SK-N-SH treated with all-trans-retinoic acid at 6 μM for 48 hours (cell line): ENCODE data around the gene DNAJC6.

ENCODE experiments used
- ARNTL ChIP-seq: fragments of 450-650 bp; formaldehyde crosslinking; IDR thresholded peaks from 2 replicates; pipeline ENCODE4 v1.5.0; 2020; ENCODE audit warnings: low read depth, mild to moderate bottlenecking, moderate library complexity, borderline replicate concordance
- CREB5 ChIP-seq: fragments of 250-450 bp; sonication (Bioruptor Pico); IDR thresholded peaks from 2 replicates; pipeline ENCODE4 v1.5.1; 2020; ENCODE audit warnings: low read depth, mild to moderate bottlenecking, moderate library complexity
- ESRRG ChIP-seq: fragments of 250-450 bp; sonication (Bioruptor Pico); IDR thresholded peaks from 2 replicates; pipeline ENCODE4 v1.6.1; 2021; ENCODE audit warnings: mild to moderate bottlenecking
- GLIS3 ChIP-seq: fragments of 250-450 bp; sonication (Bioruptor Pico); IDR thresholded peaks from 2 replicates; pipeline ENCODE4 v1.5.0; 2020; ENCODE audit warnings: mild to moderate bottlenecking, moderate library complexity
- ISL1 ChIP-seq: fragments of 250-450 bp; sonication (Bioruptor Pico); IDR thresholded peaks from 2 replicates; pipeline ENCODE4 v2.1.2; 2022; ENCODE audit warnings: mild to moderate bottlenecking, moderate library complexity
- PPARA ChIP-seq: fragments of 250-450 bp; sonication (Bioruptor Pico); IDR thresholded peaks from 2 replicates; pipeline ENCODE4 v1.5.0; 2020; ENCODE audit warnings: mild to moderate bottlenecking, borderline replicate concordance
- RARB ChIP-seq: fragments of 250-450 bp; sonication (Bioruptor Pico); IDR thresholded peaks from 2 replicates; pipeline ENCODE4 v1.8.0; 2021; ENCODE audit warnings: mild to moderate bottlenecking, moderate library complexity
- SNAI2 ChIP-seq: fragments of 250-450 bp; sonication (Bioruptor Pico); IDR thresholded peaks from 2 replicates; pipeline ENCODE4 v1.5.0; 2020; ENCODE audit warnings: mild to moderate bottlenecking, moderate library complexity
- TOX ChIP-seq: fragments of 250-450 bp; sonication (Bioruptor Pico); IDR thresholded peaks from 2 replicates; pipeline ENCODE4 v1.8.0; 2021; ENCODE audit warnings: mild to moderate bottlenecking, moderate library complexity, borderline replicate concordance
- TSHZ2 ChIP-seq: fragments of 250-450 bp; sonication (Bioruptor Pico); IDR thresholded peaks from 2 replicates; pipeline ENCODE4 v1.5.0; 2020; ENCODE audit warnings: mild to moderate bottlenecking, moderate library complexity
- ZFP30 ChIP-seq: fragments of 450-650 bp; formaldehyde crosslinking; IDR thresholded peaks from 2 replicates; pipeline ENCODE4 v1.5.0; 2022; ENCODE audit warnings: mild to moderate bottlenecking, moderate library complexity
- ZNF8 ChIP-seq: fragments of 450-650 bp; formaldehyde crosslinking; IDR thresholded peaks from 2 replicates; pipeline ENCODE4 v1.5.0; 2020; ENCODE audit warnings: mild to moderate bottlenecking, moderate library complexity
- TF ChIP-seq, protein P1 (sequence below): fragments of 250-450 bp; sonication (Bioruptor Pico); IDR thresholded peaks from 2 replicates; pipeline ENCODE4 v1.8.0; 2020; ENCODE audit warnings: mild to moderate bottlenecking, moderate library complexity, borderline replicate concordance
- TF ChIP-seq, protein P2 (sequence below): fragments of 250-450 bp; sonication (Bioruptor Pico); IDR thresholded peaks from 2 replicates; pipeline ENCODE4 v1.5.1; 2021; ENCODE audit warnings: mild to moderate bottlenecking, moderate library complexity

DNA sequence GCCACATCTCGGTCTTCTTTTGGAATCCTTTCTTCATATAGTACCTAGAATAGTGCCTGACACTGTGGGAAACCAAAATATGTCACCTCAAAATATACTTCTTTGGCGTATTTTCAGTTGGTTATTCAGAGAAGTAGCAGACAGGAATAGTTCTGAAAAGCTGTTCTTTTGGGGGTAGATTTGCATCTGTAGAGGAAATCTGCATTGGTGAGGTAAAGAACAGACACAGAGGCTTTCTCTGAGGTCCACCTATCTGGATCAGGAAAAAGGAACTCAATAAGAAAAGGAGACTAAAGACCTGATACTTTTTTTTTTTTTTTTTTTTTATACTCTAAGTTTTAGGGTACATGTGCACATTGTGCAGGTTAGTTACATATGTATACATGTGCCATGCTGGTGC, 134.3 kb downstream of the DNAJC6 start:
- no peak for TF ChIP-seq ZNF8 (CRISPR knock-in tag)
- no peak for TF ChIP-seq ISL1 (CRISPR knock-in tag)
- TF ChIP-seq, protein P1, sequence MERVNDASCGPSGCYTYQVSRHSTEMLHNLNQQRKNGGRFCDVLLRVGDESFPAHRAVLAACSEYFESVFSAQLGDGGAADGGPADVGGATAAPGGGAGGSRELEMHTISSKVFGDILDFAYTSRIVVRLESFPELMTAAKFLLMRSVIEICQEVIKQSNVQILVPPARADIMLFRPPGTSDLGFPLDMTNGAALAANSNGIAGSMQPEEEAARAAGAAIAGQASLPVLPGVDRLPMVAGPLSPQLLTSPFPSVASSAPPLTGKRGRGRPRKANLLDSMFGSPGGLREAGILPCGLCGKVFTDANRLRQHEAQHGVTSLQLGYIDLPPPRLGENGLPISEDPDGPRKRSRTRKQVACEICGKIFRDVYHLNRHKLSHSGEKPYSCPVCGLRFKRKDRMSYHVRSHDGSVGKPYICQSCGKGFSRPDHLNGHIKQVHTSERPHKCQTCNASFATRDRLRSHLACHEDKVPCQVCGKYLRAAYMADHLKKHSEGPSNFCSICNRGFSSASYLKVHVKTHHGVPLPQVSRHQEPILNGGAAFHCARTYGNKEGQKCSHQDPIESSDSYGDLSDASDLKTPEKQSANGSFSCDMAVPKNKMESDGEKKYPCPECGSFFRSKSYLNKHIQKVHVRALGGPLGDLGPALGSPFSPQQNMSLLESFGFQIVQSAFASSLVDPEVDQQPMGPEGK: no peak
- TF ChIP-seq TOX (CRISPR knock-in tag): no peak
- TF ChIP-seq RARB (CRISPR knock-in tag): no peak
- TF ChIP-seq ESRRG (CRISPR knock-in tag): no peak
- TF ChIP-seq, protein P2, sequence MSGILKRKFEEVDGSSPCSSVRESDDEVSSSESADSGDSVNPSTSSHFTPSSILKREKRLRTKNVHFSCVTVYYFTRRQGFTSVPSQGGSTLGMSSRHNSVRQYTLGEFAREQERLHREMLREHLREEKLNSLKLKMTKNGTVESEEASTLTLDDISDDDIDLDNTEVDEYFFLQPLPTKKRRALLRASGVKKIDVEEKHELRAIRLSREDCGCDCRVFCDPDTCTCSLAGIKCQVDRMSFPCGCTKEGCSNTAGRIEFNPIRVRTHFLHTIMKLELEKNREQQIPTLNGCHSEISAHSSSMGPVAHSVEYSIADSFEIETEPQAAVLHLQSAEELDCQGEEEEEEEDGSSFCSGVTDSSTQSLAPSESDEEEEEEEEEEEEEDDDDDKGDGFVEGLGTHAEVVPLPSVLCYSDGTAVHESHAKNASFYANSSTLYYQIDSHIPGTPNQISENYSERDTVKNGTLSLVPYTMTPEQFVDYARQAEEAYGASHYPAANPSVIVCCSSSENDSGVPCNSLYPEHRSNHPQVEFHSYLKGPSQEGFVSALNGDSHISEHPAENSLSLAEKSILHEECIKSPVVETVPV: no peak
- TF ChIP-seq ARNTL: no peak
- no peak for TF ChIP-seq PPARA (CRISPR knock-in tag)
- TF ChIP-seq GLIS3 (CRISPR knock-in tag): no peak
- TF ChIP-seq TSHZ2 (CRISPR knock-in tag): no peak
- TF ChIP-seq CREB5: no peak
- TF ChIP-seq ZFP30: no peak
- no peak for TF ChIP-seq SNAI2 (CRISPR knock-in tag)
